Kidney (tissue), 14 donors: ENCODE results near the gene ITPR1. TPM values are rescaled to one million over a fixed set of nuclear protein-coding genes. Genes with fewer than 3 reads are reported as not detected.

ENCODE experiments used
- DNase-seq, 5 donors: peaks; one replicate each; pipeline ENCODE4 v3.0.0-alpha.2; 2013 to 2020
- FAIRE-seq: peaks from 2 replicates; lab custom pipeline; 2012; peaks lifted over from hg19 to GRCh38; lab: Jason Lieb, UNC
- H3K27ac ChIP-seq, 2 donors: one replicate each; pipeline ENCODE4 v1.7.0; 2013; ENCODE audit warnings: low read depth in 2 of 2, low read length in 2 of 2, inconsistent platforms in 1 of 2
- H3K27me3 ChIP-seq: one replicate; pipeline ENCODE4 v1.7.1; 2013; ENCODE audit warnings: low read length, inconsistent platforms; ENCODE audit not compliant: control insufficient read depth, insufficient read depth
- H3K36me3 ChIP-seq, 3 donors: one replicate each; pipeline versions ENCODE4 v1.7.0 to v1.7.1; 2013; ENCODE audit warnings: low read length in 3 of 3, control low read depth in 1 of 3, inconsistent platforms in 1 of 3; ENCODE audit not compliant: insufficient read depth in 3 of 3, control insufficient read depth in 2 of 3
- H3K4me1 ChIP-seq, 3 donors: one replicate each; pipeline versions ENCODE4 v1.7.0 to v1.7.1; 2013; ENCODE audit warnings: low read length in 3 of 3, inconsistent platforms in 1 of 3, low read depth in 1 of 3; ENCODE audit not compliant: control insufficient read depth in 2 of 3, insufficient read depth in 2 of 3
- H3K4me3 ChIP-seq, 3 donors: one replicate each; pipeline versions ENCODE4 v1.7.0 to v1.8.1; 2013; ENCODE audit warnings: low read length in 3 of 3, control low read depth in 1 of 3, inconsistent platforms in 1 of 3
- H3K9ac ChIP-seq, 3 donors: one replicate each; pipeline versions ENCODE4 v1.7.0 to v1.7.1; 2013; ENCODE audit warnings: low read length in 3 of 3, control low read depth in 1 of 3, inconsistent platforms in 1 of 3
- H3K9me3 ChIP-seq, 3 donors: one replicate each; pipeline versions ENCODE4 v1.7.0 to v1.7.1; 2013; ENCODE audit warnings: low read length in 3 of 3, control low read depth in 1 of 3, inconsistent platforms in 1 of 3; ENCODE audit not compliant: control insufficient read depth in 2 of 3, insufficient read depth in 1 of 3
- intact Hi-C: fragments of 100-400 bp; cut with DNase I; formaldehyde crosslinking; loops from one replicate; pipeline ENCODE4 v1.11.1; 2022
- polyA plus RNA-seq: library from polyadenylated mRNA; stranded (reverse); fragments of 350-450 nt; fragmentation: Illumina TruSeq; extraction: RNeasy Lipid Tissue Mini Kit (QIAGEN cat#74804); gene quantifications from one replicate; pipeline ENCODE4 v1.2.3, GENCODE V29; 2014; ENCODE audit warnings: low read depth, low replicate concordance; ENCODE audit not compliant: insufficient read depth
- total RNA-seq: library from RNA; stranded (reverse); fragmentation: NEBNext Ultra II Directional; extraction: Animal tissue kit (Norgen Biotek cat#: 25700); gene quantifications from one replicate; pipeline ENCODE4 v1.2.1, GENCODE V29; 2021
- TF ChIP-seq, protein P1 (sequence below): IDR thresholded peaks from 3 replicates; pipeline ENCODE4 v1.5.1; 2012; ENCODE audit warnings: mild to moderate bottlenecking, moderate library complexity, borderline replicate concordance; ENCODE audit not compliant: insufficient read depth; ENCODE audit errors: extremely low read depth
- donor health status: control.
- donor health status: control.
- donor health status: control.
- donor health status: control.
- donor health status: control.
- donor health status: DM: yes; HTN: yes; CAD: no.
- donor health status: Normal renal cell carcinoma (clear cell type).

ITPR1 gene
- total and polyA plus RNA-seq, 2 donors from 2014 or later: 30.2 to 81.2 TPM

- TF ChIP-seq, protein P1, sequence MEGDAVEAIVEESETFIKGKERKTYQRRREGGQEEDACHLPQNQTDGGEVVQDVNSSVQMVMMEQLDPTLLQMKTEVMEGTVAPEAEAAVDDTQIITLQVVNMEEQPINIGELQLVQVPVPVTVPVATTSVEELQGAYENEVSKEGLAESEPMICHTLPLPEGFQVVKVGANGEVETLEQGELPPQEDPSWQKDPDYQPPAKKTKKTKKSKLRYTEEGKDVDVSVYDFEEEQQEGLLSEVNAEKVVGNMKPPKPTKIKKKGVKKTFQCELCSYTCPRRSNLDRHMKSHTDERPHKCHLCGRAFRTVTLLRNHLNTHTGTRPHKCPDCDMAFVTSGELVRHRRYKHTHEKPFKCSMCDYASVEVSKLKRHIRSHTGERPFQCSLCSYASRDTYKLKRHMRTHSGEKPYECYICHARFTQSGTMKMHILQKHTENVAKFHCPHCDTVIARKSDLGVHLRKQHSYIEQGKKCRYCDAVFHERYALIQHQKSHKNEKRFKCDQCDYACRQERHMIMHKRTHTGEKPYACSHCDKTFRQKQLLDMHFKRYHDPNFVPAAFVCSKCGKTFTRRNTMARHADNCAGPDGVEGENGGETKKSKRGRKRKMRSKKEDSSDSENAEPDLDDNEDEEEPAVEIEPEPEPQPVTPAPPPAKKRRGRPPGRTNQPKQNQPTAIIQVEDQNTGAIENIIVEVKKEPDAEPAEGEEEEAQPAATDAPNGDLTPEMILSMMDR: no peak
- H3K27me3 ChIP-seq: no peaks in the 10 kb centered on the region
- FAIRE-seq: no peak
Observed at GRCh38 chr3:4681301-4681700, 188.2 kb downstream of the ITPR1 start.

GRCh38 chr3:4684117-4684516 lies 191.0 kb downstream of the ITPR1 start:
- H3K9me3 ChIP-seq: no peaks in the 10 kb centered on the region
- DNase-seq: no peak
- H3K4me1 ChIP-seq: peaks cover 0 to 2% (median 0%) of the 10 kb centered on the region in 3 donors
- no peak for FAIRE-seq
- H3K9ac ChIP-seq: no peak overlapping the region
- intact Hi-C loops: no loop called here
- H3K4me3 ChIP-seq: no peak overlapping the region
- H3K27me3 ChIP-seq: no peaks in the 10 kb centered on the region
- peaks cover 10 to 44% (median 38%) of the 10 kb centered on the region in 3 donors for H3K36me3 ChIP-seq
- TF ChIP-seq, protein P1: no peak
- no peak overlapping the region for H3K27ac ChIP-seq

More at GRCh38 chr3:4681301-4681700, 188.2 kb downstream of the ITPR1 start:
- Histone ChIP-seq H3K27ac (no peak overlapping the region), H3K36me3 (peaks cover 14 to 56% (median 44%) of the 10 kb centered on the region in 3 donors), H3K4me1 (no peaks in the 10 kb centered on the region), H3K4me3 (no peak overlapping the region), H3K9me3 (no peaks in the 10 kb centered on the region), H3K9ac (no peak overlapping the region)
- no peak for DNase-seq
- intact Hi-C loops: no loop called here

GRCh38 chr3:4684976-4685375 lies 191.8 kb downstream of the ITPR1 start:
- TF ChIP-seq, protein P1: no peak
- no peaks in the 10 kb centered on the region for H3K27me3 ChIP-seq
- H3K27ac ChIP-seq: no peak overlapping the region
- no peak overlapping the region for H3K9ac ChIP-seq
- intact Hi-C loops: no loop called here
- H3K36me3 ChIP-seq: peaks cover 10 to 39% (median 32%) of the 10 kb centered on the region in 3 donors
- DNase-seq (no peak), FAIRE-seq (no peak)
- H3K4me1 ChIP-seq: peaks cover 0 to 2% (median 0%) of the 10 kb centered on the region in 3 donors
- H3K4me3 ChIP-seq: no peak overlapping the region
- H3K9me3 ChIP-seq: peaks cover 0 to 2% (median 0%) of the 10 kb centered on the region in 3 donors
